GM12878 (cell line): ENCODE measurements around the gene CFAP58. TPM values are rescaled to one million over a fixed set of nuclear protein-coding genes. Genes with fewer than 3 reads are reported as not detected.

Experiments used
- ATAC-seq: fragments of 200-7000 bp; cut with Tn5 transposase; 3 replicates; pipeline ENCODE4 v1.9.1; 2020; ENCODE audit warnings: mild to moderate bottlenecking, moderate library complexity
- BruUV-seq: library from RNA; stranded (reverse); fragments of 400-500 nt; replicated peaks from 2 replicates; lab custom pipeline; 2021; lab: Mats Ljungman, UMichigan
- CTCF ChIA-PET: fragments of 300-600 bp; sonication (Branson Sonifier 250); formaldehyde crosslinking; extraction: SDS; loops from one replicate; lab custom pipeline; 2021; ENCODE audit warnings: inconsistent platforms; lab: Yijun Ruan, JAX
- POLR2A ChIA-PET: fragments of 350-600 bp; formaldehyde crosslinking; extraction: SDS; loops from one replicate; lab custom pipeline; 2021; ENCODE audit warnings: inconsistent platforms; lab: Charles Lee
- RAD21 ChIA-PET: fragments of 300-600 bp; sonication (Branson Sonifier 250); formaldehyde crosslinking; loops from one replicate; lab custom pipeline; 2023; ENCODE audit warnings: antibody characterized with exemption; ENCODE audit not compliant: unreplicated experiment; lab: Charles Lee
- SMC1A ChIA-PET: fragments of 300-600 bp; sonication (Branson Sonifier 250); formaldehyde crosslinking; loops from one replicate; lab custom pipeline; 2023; ENCODE audit not compliant: unreplicated experiment, uncharacterized antibody; lab: Charles Lee
- DNase-seq: peaks from one replicate; pipeline ENCODE4 v3.0.0-alpha.2; 2011; ENCODE audit warnings: low read depth, low spot score
- FAIRE-seq: peaks from 3 replicates; lab custom pipeline; 2011; peaks lifted over from hg19 to GRCh38; lab: Jason Lieb, UNC
- H2AFZ ChIP-seq: 2 replicates; pipeline ENCODE4 v1.6.0; 2011; ENCODE audit warnings: low read depth, low read length, control low read depth; ENCODE audit not compliant: control insufficient read depth
- H3K27ac ChIP-seq: 2 replicates; pipeline ENCODE4 v1.5.1; 2011; ENCODE audit warnings: control low read depth; ENCODE audit not compliant: control insufficient read depth, insufficient read depth
- H3K27me3 ChIP-seq, 2 experiments: replicated peaks in 1 of 2; 2 replicates each; pipeline versions ENCODE4 v1.6.0 to v1.6.1; 2011; ENCODE audit warnings: low read length in 1 of 2; ENCODE audit not compliant: control insufficient read depth in 2 of 2, insufficient read depth in 2 of 2
- H3K36me3 ChIP-seq, 2 experiments: 2 replicates each; pipeline ENCODE4 v1.5.1; 2011; ENCODE audit warnings: low read length in 1 of 2; ENCODE audit not compliant: control insufficient read depth in 2 of 2, insufficient read depth in 2 of 2
- H3K4me1 ChIP-seq: 2 replicates; pipeline ENCODE4 v1.6.1; 2011; ENCODE audit warnings: mild to moderate bottlenecking, low read length, moderate library complexity, mixed read lengths; ENCODE audit not compliant: control insufficient read depth, insufficient read depth
- H3K4me2 ChIP-seq: 2 replicates; pipeline ENCODE4 v1.6.0; 2011; ENCODE audit warnings: control low read depth; ENCODE audit not compliant: control insufficient read depth, insufficient read depth
- H3K4me3 ChIP-seq: fragments of 200-600 bp; sonication (generic); 2 replicates; pipeline ENCODE4 v1.5.1; 2016
- H3K79me2 ChIP-seq: 2 replicates; pipeline ENCODE4 v1.6.0; 2011; ENCODE audit warnings: low read length; ENCODE audit not compliant: control insufficient read depth, insufficient read depth
- H3K9ac ChIP-seq: 2 replicates; pipeline ENCODE4 v1.8.0; 2011; ENCODE audit warnings: low read length, control low read depth, mixed read lengths; ENCODE audit not compliant: control insufficient read depth, insufficient read depth
- H3K9me3 ChIP-seq: replicated peaks from 3 replicates; pipeline ENCODE4 v1.5.1; 2011; ENCODE audit warnings: mild to moderate bottlenecking, low read length; ENCODE audit not compliant: control insufficient read depth, insufficient read depth
- H4K20me1 ChIP-seq: 2 replicates; pipeline ENCODE4 v1.6.0; 2011; ENCODE audit not compliant: control insufficient read depth, insufficient read depth
- ATF7 ChIP-seq: fragments of 450-650 bp; IDR thresholded peaks from 2 replicates; pipeline ENCODE4 v1.6.1; 2016; ENCODE audit warnings: low read depth, mild to moderate bottlenecking
- BRCA1 ChIP-seq: IDR thresholded peaks from 2 replicates; pipeline ENCODE4 v1.6.1; 2011; ENCODE audit warnings: low read depth, low read length, improper control_type of control experiment
- HCFC1 ChIP-seq: fragments of 150-350 bp; IDR thresholded peaks from 2 replicates; pipeline ENCODE4 v1.6.1; 2014; ENCODE audit warnings: low read length
- IKZF2 ChIP-seq, 2 experiments: fragments of 450-650 bp; IDR thresholded peaks; 2 replicates each; pipeline ENCODE4 v1.6.1; 2017; ENCODE audit warnings: mild to moderate bottlenecking in 2 of 2, moderate library complexity in 2 of 2
- MYB ChIP-seq: fragments of 150-350 bp; IDR thresholded peaks from 2 replicates; pipeline ENCODE4 v1.6.1; 2014; ENCODE audit warnings: mild to moderate bottlenecking, low read depth, low read length, borderline replicate concordance
- NR2F1 ChIP-seq: fragments of 450-650 bp; conservative IDR thresholded peaks from 2 replicates; pipeline ENCODE4 v1.6.1; 2017; ENCODE audit warnings: mild to moderate bottlenecking
- POU2F2 ChIP-seq: IDR thresholded peaks from 3 replicates; pipeline ENCODE4 v1.6.1; 2011; ENCODE audit warnings: low read depth, mild to moderate bottlenecking, low read length, borderline replicate concordance
- RB1 ChIP-seq: fragments of 450-650 bp; formaldehyde crosslinking; IDR thresholded peaks from 2 replicates; pipeline ENCODE4 v1.6.1; 2017; ENCODE audit warnings: mild to moderate bottlenecking, borderline replicate concordance
- YY1 ChIP-seq: IDR thresholded peaks from 2 replicates; pipeline ENCODE4 v1.6.1; 2011; ENCODE audit warnings: low read depth, mild to moderate bottlenecking, low read length
- WGBS: methylation state at CpG from one replicate; pipeline ENCODE4 v1.1.6; 2016; ENCODE audit warnings: low lambda C conversion rate; ENCODE audit not compliant: insufficient replicate concordance, insufficient coverage; ENCODE audit errors: missing lambda C conversion rate; 5-methylcytosine and 5-hydroxymethylcytosine counted together
- in situ Hi-C: fragments of 300-500 bp; cut with MboI; formaldehyde crosslinking; loops from 9 replicates; pipeline ENCODE4 v1.14.3; 2018; ENCODE audit warnings: mixed read lengths
- intact Hi-C: fragments of 100-400 bp; cut with micrococcal nuclease; formaldehyde crosslinking; loops from one replicate; pipeline ENCODE4 v1.14.2; 2022; ENCODE audit not compliant: unreplicated experiment
- polyA plus RNA-seq, 11 experiments: library from polyadenylated mRNA; depleted of rRNA in 4 of 11; unstranded in 6 of 11; stranded (reverse) in 5 of 11; fragments of >200 nt; fragmentation: Nextera tagmentation in 4 of 11; fragmentation: Illumina TruSeq in 1 of 11; extraction: Ambion mirVana in 4 of 11; extraction: Trizol in 1 of 11; gene quantifications; 1 replicate in 1 of 11; 2 replicates in 10 of 11; pipeline versions ENCODE4 v1.2.1 to v1.2.3, GENCODE V29; 2011 to 2016; ENCODE audit warnings: inconsistent platforms in 2 of 11, missing spikeins in 2 of 11, low read depth in 1 of 11
- total RNA-seq, 4 experiments: library from RNA; depleted of rRNA in 3 of 4; stranded (reverse); fragments of >200 nt in 3 of 4; fragmentation: Illumina TruSeq in 1 of 4; extraction: Trizol in 1 of 4; gene quantifications; 2 replicates each; pipeline versions ENCODE4 v1.2.1 to v1.2.3, GENCODE V29; 2013 to 2021
- TF ChIP-seq, protein P1 (sequence below): fragments of 450-650 bp; conservative IDR thresholded peaks from 2 replicates; pipeline ENCODE4 v1.6.1; 2017; ENCODE audit warnings: mild to moderate bottlenecking, moderate library complexity

The CFAP58 gene
- total and polyA plus RNA-seq, 10 of the 15 experiments (the other 5 are each of a cell fraction or from before 2014, with no cell fraction given) = 0.03 to 0.35 (median 0.21) TPM

DNA sequence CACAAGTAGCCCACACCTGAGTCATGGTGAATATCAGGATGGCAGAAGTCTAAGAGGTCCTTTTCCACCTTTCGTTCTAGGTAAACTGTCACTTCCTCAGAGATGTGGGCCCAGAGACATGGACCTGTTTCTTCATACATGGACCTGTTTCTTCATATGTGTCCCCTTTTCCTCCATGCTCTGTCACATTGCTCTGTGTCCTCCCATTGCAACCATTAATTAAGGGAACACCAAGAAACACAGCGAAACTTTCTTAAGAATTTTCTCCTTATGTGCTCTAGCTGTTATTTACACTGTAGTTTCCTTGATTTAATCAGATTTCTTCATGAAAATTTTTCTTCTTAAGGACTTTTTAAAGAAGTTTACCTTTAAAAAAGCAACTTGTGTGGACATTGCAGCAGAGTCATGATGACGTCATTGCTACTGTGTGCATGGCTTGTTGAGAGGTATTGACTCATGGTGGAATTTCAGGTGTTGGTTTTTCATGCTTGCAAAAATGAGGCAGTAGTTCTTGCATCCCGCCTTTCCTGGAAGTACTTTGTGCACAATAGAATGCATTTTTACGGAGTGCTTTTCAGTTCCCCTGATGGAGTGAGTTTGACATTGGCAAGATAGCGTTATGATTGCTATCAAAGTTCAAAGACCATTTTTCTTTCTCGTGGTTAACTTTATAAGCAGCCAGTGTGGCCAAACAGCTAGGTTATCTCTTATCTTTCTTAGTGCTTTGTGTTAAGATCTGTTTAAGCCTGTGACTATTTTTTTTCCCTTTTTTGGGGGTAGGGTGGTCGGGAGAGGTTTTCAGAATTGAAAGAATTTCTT, 37.7 kb downstream of the CFAP58 start:
- RAD21 ChIA-PET = no interaction called here
- 38% methylated on average over 8 of the region's 8 CpGs for WGBS
- intact Hi-C loops (no loop called here), in situ Hi-C loops (no loop called here)
- Histone ChIP-seq H3K79me2 (no peaks in the 10 kb centered on the region), H3K4me2 (no peak overlapping the region), H3K36me3 (no peaks in the 10 kb centered on the region), H3K4me1 (no peaks in the 10 kb centered on the region), H2AFZ (no peak overlapping the region), H4K20me1 (no peaks in the 10 kb centered on the region), H3K9me3 (no peaks in the 10 kb centered on the region; the same call in 2 of the 3 replicates), H3K27ac (no peak overlapping the region), H3K4me3 (no peak overlapping the region)
- FAIRE-seq (no peak), ATAC-seq (no peak), DNase-seq (no peak)
- CTCF ChIA-PET = interaction anchor here (1.0 kb wide), 1 partner anchor 9 kb away, joined by 5 read pairs; no protein-coding TSS in a partner anchor
- POLR2A ChIA-PET = no interaction called here
- no TSS peak for BruUV-seq
- TF ChIP-seq RB1 (no peak), ATF7 (peak; percentile 71)
- TF ChIP-seq, all 136 proteins: peak for 1
- Histone ChIP-seq H3K9ac (no peak overlapping the region), H3K27me3 (peaks cover 1 to 3% of the 10 kb centered on the region in 2 experiments; a peak in 1 of 4 replicates)
- SMC1A ChIA-PET = interaction anchor here (1.1 kb wide), 1 partner anchor 10 kb away, joined by 3 read pairs; no protein-coding TSS in a partner anchor

DNA sequence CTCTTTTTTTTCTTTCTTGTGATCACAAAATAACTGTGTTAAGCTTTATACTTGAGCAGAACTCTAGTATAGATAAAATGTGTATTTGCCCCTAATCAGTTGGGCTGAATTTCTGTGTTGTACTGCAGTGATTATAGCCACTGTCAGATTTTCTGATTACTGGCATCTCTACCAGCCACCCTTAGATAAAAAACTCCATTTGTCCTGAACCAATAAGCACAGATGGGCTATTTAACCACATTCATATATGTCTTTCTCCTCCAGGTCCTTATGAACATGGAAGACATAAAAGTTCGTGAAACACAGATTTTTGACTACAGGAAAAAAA, 38.3 kb downstream of the CFAP58 start:
- CTCF ChIA-PET = interaction anchor here (1.0 kb wide), 1 partner anchor 9 kb away, joined by 5 read pairs; no protein-coding TSS in a partner anchor
- Histone ChIP-seq H3K4me2 (no peak overlapping the region), H4K20me1 (no peaks in the 10 kb centered on the region), H3K4me1 (no peaks in the 10 kb centered on the region), H2AFZ (no peak overlapping the region), H3K27ac (no peak overlapping the region), H3K9me3 (no peaks in the 10 kb centered on the region; the same call in 2 of the 3 replicates), H3K9ac (no peak overlapping the region), H3K79me2 (no peaks in the 10 kb centered on the region), H3K4me3 (no peak overlapping the region), H3K27me3 (peaks cover 1 to 3% of the 10 kb centered on the region in 2 experiments; a peak in 1 of 4 replicates), H3K36me3 (no peaks in the 10 kb centered on the region)
- no peak for TF ChIP-seq POU2F2
- TF ChIP-seq MYB = no peak
- no peak for TF ChIP-seq IKZF2 (IDR thresholded peaks at IDR 0.05)
- TF ChIP-seq YY1 = no peak
- TF ChIP-seq HCFC1 = no peak
- TF ChIP-seq NR2F1 = no peak
- no peak for TF ChIP-seq BRCA1
- TF ChIP-seq, protein P1, sequence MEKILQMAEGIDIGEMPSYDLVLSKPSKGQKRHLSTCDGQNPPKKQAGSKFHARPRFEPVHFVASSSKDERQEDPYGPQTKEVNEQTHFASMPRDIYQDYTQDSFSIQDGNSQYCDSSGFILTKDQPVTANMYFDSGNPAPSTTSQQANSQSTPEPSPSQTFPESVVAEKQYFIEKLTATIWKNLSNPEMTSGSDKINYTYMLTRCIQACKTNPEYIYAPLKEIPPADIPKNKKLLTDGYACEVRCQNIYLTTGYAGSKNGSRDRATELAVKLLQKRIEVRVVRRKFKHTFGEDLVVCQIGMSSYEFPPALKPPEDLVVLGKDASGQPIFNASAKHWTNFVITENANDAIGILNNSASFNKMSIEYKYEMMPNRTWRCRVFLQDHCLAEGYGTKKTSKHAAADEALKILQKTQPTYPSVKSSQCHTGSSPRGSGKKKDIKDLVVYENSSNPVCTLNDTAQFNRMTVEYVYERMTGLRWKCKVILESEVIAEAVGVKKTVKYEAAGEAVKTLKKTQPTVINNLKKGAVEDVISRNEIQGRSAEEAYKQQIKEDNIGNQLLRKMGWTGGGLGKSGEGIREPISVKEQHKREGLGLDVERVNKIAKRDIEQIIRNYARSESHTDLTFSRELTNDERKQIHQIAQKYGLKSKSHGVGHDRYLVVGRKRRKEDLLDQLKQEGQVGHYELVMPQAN = no peak
- POLR2A ChIA-PET = no interaction called here
- intact Hi-C loops = no loop called here
- RAD21 ChIA-PET = no interaction called here
- DNase-seq (no peak), FAIRE-seq (no peak), ATAC-seq (no peak)
- in situ Hi-C loops = no loop called here
- BruUV-seq = no TSS peak
- 0% methylated on average over 1 of the region's 1 CpG for WGBS
- SMC1A ChIA-PET = interaction anchor here (1.1 kb wide), 1 partner anchor 9 kb away, joined by 3 read pairs; no protein-coding TSS in a partner anchor
